Astrocyte of the cerebellum (primary cell): ENCODE results near the gene CSTF1.

ENCODE experiments used
- DNase-seq: peaks from one replicate; pipeline ENCODE4 v3.0.0-alpha.2; 2011; ENCODE audit warnings: low read depth
- H3K4me3 ChIP-seq: 2 replicates; pipeline ENCODE4 v1.5.1; 2011; ENCODE audit warnings: mild to moderate bottlenecking, low read depth, low read length, moderate library complexity
- CTCF ChIP-seq: IDR thresholded peaks from 2 replicates; pipeline ENCODE4 v1.5.1; 2012; ENCODE audit warnings: low read length, low read depth, moderate library complexity, mild to moderate bottlenecking; ENCODE audit errors: missing control alignments
- in situ Hi-C: cut with HindIII; loops from 2 replicates; pipeline ENCODE4 v1.10.0; 2017; ENCODE audit warnings: low sequenced_read_pairs

The CSTF1 gene

GRCh38 chr20:56451056-56451765 lies 58.8 kb downstream of the CSTF1 start:
- no peak for TF ChIP-seq CTCF
- H3K4me3 ChIP-seq: no peak overlapping the region
- DNase-seq: no peak
- in situ Hi-C loops: no loop called here

- DNase-seq: no peak
- no peak for TF ChIP-seq CTCF
- in situ Hi-C loops: no loop called here
- no peak overlapping the region for H3K4me3 ChIP-seq
These were observed 60.9 kb downstream of the CSTF1 start for GRCh38 chr20:56453352-56453751.

GRCh38 chr20:56454754-56455153 lies 62.3 kb downstream of the CSTF1 start:
- in situ Hi-C loops: no loop called here
- TF ChIP-seq CTCF: no peak
- no peak for DNase-seq
- no peak overlapping the region for H3K4me3 ChIP-seq
